Naive thymus-derived CD4-positive, alpha-beta T cell (primary cell): ENCODE measurements around the gene RSPO4. TPM values are rescaled to one million over a fixed set of nuclear protein-coding genes. Genes with fewer than 3 reads are reported as not detected.

ENCODE experiments used
- ATAC-seq: fragments of 150-1000 bp; cut with Tn5 transposase; 2 replicates; pipeline ENCODE4 v1.10.0; 2021; ENCODE audit warnings: mild to moderate bottlenecking, moderate library complexity
- CTCF ChIA-PET: fragments of 350-600 bp; sonication (Branson Sonifier 250); formaldehyde crosslinking; loops from one replicate; lab custom pipeline; 2021; ENCODE audit warnings: antibody characterized with exemption; lab: Charles Lee
- POLR2A ChIA-PET: fragments of 350-600 bp; sonication (Branson Sonifier 250); formaldehyde crosslinking; loops from one replicate; lab custom pipeline; 2021; ENCODE audit warnings: antibody characterized with exemption, inconsistent platforms; lab: Charles Lee
- DNase-seq, 9 donors: peaks; one replicate each; pipeline versions ENCODE4 v3.0.0 to v3.0.0-alpha.2; 2020 to 2022; ENCODE audit warnings: mixed read lengths in 1 of 9
- H3K27ac ChIP-seq: one replicate; pipeline ENCODE4 v1.7.0; 2013; ENCODE audit warnings: mild to moderate bottlenecking, low read depth, low read length, moderate library complexity
- H3K27me3 ChIP-seq, 2 donors: one replicate each; pipeline ENCODE4 v1.7.0; 2013; ENCODE audit warnings: low read length in 2 of 2, mild to moderate bottlenecking in 2 of 2, moderate library complexity in 2 of 2; ENCODE audit not compliant: control insufficient read depth in 2 of 2, insufficient read depth in 2 of 2
- H3K36me3 ChIP-seq, 3 experiments: 1 replicate in 2 of 3; 2 replicates in 1 of 3; pipeline ENCODE4 v1.7.0; 2013; ENCODE audit warnings: low read length in 3 of 3, mild to moderate bottlenecking in 3 of 3, moderate library complexity in 1 of 3; ENCODE audit not compliant: insufficient read depth in 3 of 3, control insufficient read depth in 2 of 3
- H3K4me1 ChIP-seq, 2 donors: one replicate each; pipeline ENCODE4 v1.7.0; 2013; ENCODE audit warnings: low read length in 2 of 2, mild to moderate bottlenecking in 2 of 2, moderate library complexity in 1 of 2; ENCODE audit not compliant: control insufficient read depth in 2 of 2, insufficient read depth in 2 of 2
- H3K4me3 ChIP-seq: 2 replicates; pipeline ENCODE4 v1.7.0; 2013; ENCODE audit warnings: mild to moderate bottlenecking, low read length
- H3K9me3 ChIP-seq, 3 experiments: 1 replicate in 2 of 3; 2 replicates in 1 of 3; pipeline ENCODE4 v1.7.0; 2013; ENCODE audit warnings: low read length in 3 of 3; ENCODE audit not compliant: control insufficient read depth in 2 of 3
- H3K27ac Mint-ChIP-seq, 9 donors: one replicate each; pipeline ENCODE4 v1.8.0; 2020 to 2022; ENCODE audit warnings: mixed read lengths in 9 of 9, mild to moderate bottlenecking in 8 of 9, moderate library complexity in 5 of 9, inconsistent platforms in 2 of 9
- H3K27me3 Mint-ChIP-seq, 5 donors: one replicate each; pipeline ENCODE4 v1.8.0; 2021 to 2022; ENCODE audit warnings: mixed read lengths in 5 of 5, mild to moderate bottlenecking in 1 of 5
- H3K36me3 Mint-ChIP-seq, 5 donors: one replicate each; pipeline ENCODE4 v1.8.0; 2020 to 2022; ENCODE audit warnings: mixed read lengths in 5 of 5, mild to moderate bottlenecking in 3 of 5, inconsistent platforms in 1 of 5
- H3K4me1 Mint-ChIP-seq, 7 donors: one replicate each; pipeline ENCODE4 v1.8.0; 2020 to 2022; ENCODE audit warnings: mixed read lengths in 7 of 7, mild to moderate bottlenecking in 3 of 7, inconsistent platforms in 1 of 7
- H3K4me3 Mint-ChIP-seq, 10 donors: one replicate each; pipeline ENCODE4 v1.8.0; 2020 to 2022; ENCODE audit warnings: mild to moderate bottlenecking in 10 of 10, mixed read lengths in 10 of 10, moderate library complexity in 6 of 10, inconsistent platforms in 2 of 10
- H3K9me3 Mint-ChIP-seq, 11 donors: one replicate each; pipeline ENCODE4 v1.8.0; 2020 to 2022; ENCODE audit warnings: mixed read lengths in 11 of 11, mild to moderate bottlenecking in 4 of 11, inconsistent platforms in 1 of 11, moderate library complexity in 1 of 11
- intact Hi-C, 2 donors: fragments of 100-400 bp; cut with micrococcal nuclease; formaldehyde crosslinking; loops; one replicate each; pipeline ENCODE4 v1.15.1; 2023
- polyA plus RNA-seq, 2 donors: library from polyadenylated mRNA; unstranded; fragments of 300-500 nt; fragmentation: Illumina TruSeq; gene quantifications; one replicate each; pipeline ENCODE4 v1.2.3, GENCODE V29; 2021
- total RNA-seq, 6 experiments: library from RNA in 5 of 6; stranded (reverse) in 5 of 6; gene quantifications; 1 replicate in 5 of 6; 2 replicates in 1 of 6; pipeline ENCODE4 v1.2.3 and lab custom pipeline; 2021 to 2026

Gene RSPO4
- total and polyA plus RNA-seq, 7 experiments from 2014 or later = 0.19 to 0.40 (median 0.23) TPM; not detected in 3

DNA sequence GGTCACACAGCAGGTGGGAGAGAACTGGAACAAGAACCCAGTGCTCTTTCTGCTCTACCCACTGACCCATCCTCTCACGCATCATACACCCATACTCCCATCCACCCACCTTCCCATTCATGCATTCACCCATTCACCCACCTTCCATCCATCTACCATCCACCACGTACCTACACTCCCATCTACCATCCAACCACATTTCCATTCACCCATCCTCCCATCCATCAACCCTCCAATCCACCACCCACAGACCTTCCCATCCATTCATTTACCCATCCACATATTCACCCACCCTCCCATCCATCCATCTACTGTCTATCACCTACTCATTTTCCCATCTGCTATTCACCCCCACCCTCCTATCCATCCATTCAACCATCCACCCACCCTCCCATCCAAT lies 17.2 kb upstream of the RSPO4 start:
- no peak for DNase-seq
- no peaks in the 10 kb centered on the region for H3K4me1 ChIP-seq
- CTCF ChIA-PET = no interaction called here
- Mint-ChIP-seq H3K4me1 (peaks cover 0 to 3% (median 0%) of the 10 kb centered on the region in 7 donors), H3K27ac (no peak overlapping the region), H3K4me3 (no peak overlapping the region), H3K36me3 (peaks cover 0 to 8% (median 0%) of the 10 kb centered on the region in 5 donors), H3K9me3 (peaks cover 0 to 3% (median 0%) of the 10 kb centered on the region in 11 donors), H3K27me3 (peaks cover 3 to 23% (median 5%) of the 10 kb centered on the region in 5 donors)
- POLR2A ChIA-PET = no interaction called here
- ATAC-seq = no peak
- intact Hi-C loops = no loop called here
- no peak overlapping the region for H3K27ac ChIP-seq
- H3K36me3 ChIP-seq = no peaks in the 10 kb centered on the region
- no peak overlapping the region for H3K4me3 ChIP-seq
- H3K27me3 ChIP-seq = no peaks in the 10 kb centered on the region
- H3K9me3 ChIP-seq = no peaks in the 10 kb centered on the region

DNA sequence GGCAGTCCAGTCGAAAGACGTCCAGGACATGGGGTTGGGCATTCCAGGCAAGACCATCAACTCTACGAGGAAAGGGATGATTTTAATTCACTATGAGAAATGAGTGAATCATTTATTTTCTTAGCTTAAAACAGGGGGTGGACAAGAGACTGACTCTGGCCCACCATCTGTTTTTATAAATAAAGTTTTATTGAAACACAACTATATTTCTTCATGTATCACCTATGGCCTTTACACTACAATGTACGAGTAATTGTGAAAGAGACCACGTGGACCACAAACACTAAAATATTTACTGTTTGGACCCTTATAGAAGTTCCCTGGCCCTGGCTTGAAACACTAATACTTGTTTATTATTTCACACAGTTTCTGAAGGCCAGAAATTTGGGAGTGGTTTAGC lies 15.6 kb upstream of the RSPO4 start:
- intact Hi-C loops = no loop called here
- no peak for ATAC-seq

DNA sequence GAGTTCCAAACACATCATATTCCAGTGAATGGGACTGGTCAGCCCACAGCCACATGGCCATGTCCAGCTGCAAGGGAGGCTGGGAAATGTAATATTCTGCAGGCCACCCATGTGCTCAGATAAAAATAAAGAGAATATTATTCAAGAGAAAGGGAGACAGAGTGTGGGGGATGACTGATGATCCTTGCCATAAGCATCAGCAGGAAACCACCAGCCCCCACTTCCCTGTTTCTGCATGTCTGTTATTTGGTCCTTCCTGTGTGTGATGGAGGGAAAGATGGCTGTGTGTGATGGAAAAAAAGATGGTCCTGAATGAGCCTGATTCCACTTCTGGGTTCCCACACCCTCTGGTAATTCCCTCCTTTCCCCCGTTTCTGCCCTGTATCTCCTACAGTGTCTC lies 13.1 kb upstream of the RSPO4 start:
- H3K27me3 Mint-ChIP-seq = peaks cover 0 to 25% (median 12%) of the 10 kb centered on the region in 5 donors
- intact Hi-C loops = no loop called here
- no peak overlapping the region for H3K27ac ChIP-seq
- ChIA-PET CTCF (no interaction called here), POLR2A (no interaction called here)
- H3K27me3 ChIP-seq = no peaks in the 10 kb centered on the region
- H3K4me3 Mint-ChIP-seq = no peak overlapping the region
- DNase-seq = no peak
- no peak overlapping the region for H3K4me3 ChIP-seq
- H3K27ac Mint-ChIP-seq = no peak overlapping the region
- H3K9me3 ChIP-seq = no peaks in the 10 kb centered on the region
- H3K4me1 Mint-ChIP-seq = peaks cover 0 to 3% (median 0%) of the 10 kb centered on the region in 7 donors
- peaks cover 0 to 3% (median 0%) of the 10 kb centered on the region in 11 donors for H3K9me3 Mint-ChIP-seq
- no peaks in the 10 kb centered on the region for H3K4me1 ChIP-seq
- no peaks in the 10 kb centered on the region for H3K36me3 ChIP-seq
- no peaks in the 10 kb centered on the region for H3K36me3 Mint-ChIP-seq
- no peak for ATAC-seq

More for the DNA sequence above, 15.6 kb upstream of the RSPO4 start:
- H3K4me1 Mint-ChIP-seq = peaks cover 0 to 3% (median 0%) of the 10 kb centered on the region in 7 donors
- H3K27ac Mint-ChIP-seq = no peak overlapping the region
- H3K36me3 Mint-ChIP-seq = peaks cover 0 to 8% (median 0%) of the 10 kb centered on the region in 5 donors
- POLR2A ChIA-PET = no interaction called here
- CTCF ChIA-PET = no interaction called here
- Histone ChIP-seq H3K27me3 (no peaks in the 10 kb centered on the region), H3K27ac (no peak overlapping the region), H3K4me3 (no peak overlapping the region), H3K4me1 (no peaks in the 10 kb centered on the region), H3K9me3 (no peaks in the 10 kb centered on the region), H3K36me3 (no peaks in the 10 kb centered on the region)
- peaks cover 3 to 29% (median 11%) of the 10 kb centered on the region in 5 donors for H3K27me3 Mint-ChIP-seq
- no peak overlapping the region for H3K4me3 Mint-ChIP-seq
- DNase-seq = no peak
- H3K9me3 Mint-ChIP-seq = peaks cover 0 to 3% (median 0%) of the 10 kb centered on the region in 11 donors

DNA sequence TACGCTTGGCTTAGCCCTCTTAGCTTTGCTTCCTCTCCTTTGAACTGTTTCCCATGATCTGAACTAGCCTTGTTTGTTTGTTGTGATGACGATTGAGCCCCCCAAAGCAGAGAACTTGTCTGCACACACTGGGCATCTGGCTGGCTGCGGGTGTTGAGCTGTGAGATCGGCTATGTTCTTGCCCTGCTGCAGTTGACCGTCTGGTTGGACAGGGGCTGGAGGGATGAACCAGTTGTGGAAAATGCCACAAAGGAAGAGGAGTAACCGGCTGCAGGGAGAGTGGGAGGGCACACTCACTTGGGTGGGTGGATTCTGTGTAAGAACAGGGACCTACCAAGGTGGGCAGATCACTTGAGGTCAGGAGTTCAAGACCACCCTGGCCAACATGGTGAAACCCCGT lies 12.4 kb upstream of the RSPO4 start:
- Histone ChIP-seq H3K4me1 (no peaks in the 10 kb centered on the region), H3K9me3 (no peaks in the 10 kb centered on the region), H3K4me3 (no peak overlapping the region), H3K27me3 (no peaks in the 10 kb centered on the region), H3K36me3 (no peaks in the 10 kb centered on the region), H3K27ac (no peak overlapping the region)
- H3K27ac Mint-ChIP-seq = no peak overlapping the region
- no peaks in the 10 kb centered on the region for H3K36me3 Mint-ChIP-seq
- intact Hi-C loops = no loop called here
- peaks cover 3 to 23% (median 13%) of the 10 kb centered on the region in 5 donors for H3K27me3 Mint-ChIP-seq
- no peak overlapping the region for H3K4me3 Mint-ChIP-seq
- peaks cover 0 to 3% (median 0%) of the 10 kb centered on the region in 7 donors for H3K4me1 Mint-ChIP-seq
- CTCF ChIA-PET = no interaction called here
- POLR2A ChIA-PET = no interaction called here
- ATAC-seq = no peak
- DNase-seq = no peak
- peaks cover 0 to 3% (median 0%) of the 10 kb centered on the region in 11 donors for H3K9me3 Mint-ChIP-seq

DNA sequence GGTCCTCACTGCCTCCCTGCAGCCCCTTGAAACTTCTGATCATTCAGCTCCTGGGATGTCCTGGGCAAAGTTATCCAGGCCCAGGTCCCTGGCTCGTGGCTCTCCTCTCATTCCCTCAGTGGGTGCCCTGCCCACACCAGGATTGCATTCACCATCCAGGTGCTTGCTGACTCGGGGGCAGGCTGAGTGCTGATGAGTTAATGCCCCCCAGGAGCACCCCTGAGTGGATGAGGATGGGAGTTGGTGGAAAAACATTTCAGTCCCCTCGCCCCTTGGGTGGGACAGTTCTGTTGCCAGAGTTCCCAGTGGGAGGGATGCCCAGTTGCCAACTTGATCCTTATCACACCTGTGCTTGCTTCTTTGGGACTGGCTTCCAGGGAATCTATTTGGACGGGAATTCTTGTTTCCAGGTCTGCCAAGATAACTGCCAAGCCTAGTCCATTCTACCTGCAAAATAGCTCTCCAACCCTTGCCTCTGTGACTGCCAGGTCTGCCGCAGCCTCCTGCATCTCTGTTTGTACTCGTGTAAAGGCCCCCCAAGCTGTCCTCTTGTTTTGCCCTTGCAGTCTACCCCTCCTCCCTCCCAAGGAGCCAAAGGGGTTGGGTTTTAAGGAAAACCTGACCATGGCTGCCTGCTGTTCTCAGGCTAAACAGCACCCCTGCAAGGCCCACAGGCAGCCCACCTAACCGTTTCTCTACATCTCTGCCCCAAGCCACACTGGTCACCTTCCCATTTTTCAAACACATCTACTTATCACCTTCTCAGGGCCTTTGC lies 11.6 kb upstream of the RSPO4 start:
- intact Hi-C loops = no loop called here
- no peak for DNase-seq
- H3K4me1 Mint-ChIP-seq = peaks cover 0 to 3% (median 0%) of the 10 kb centered on the region in 7 donors
- ChIA-PET CTCF (no interaction called here), POLR2A (no interaction called here)
- Histone ChIP-seq H3K4me1 (no peaks in the 10 kb centered on the region), H3K27me3 (no peaks in the 10 kb centered on the region), H3K27ac (no peak overlapping the region), H3K36me3 (no peaks in the 10 kb centered on the region), H3K4me3 (no peak overlapping the region), H3K9me3 (no peaks in the 10 kb centered on the region)
- no peaks in the 10 kb centered on the region for H3K36me3 Mint-ChIP-seq
- H3K4me3 Mint-ChIP-seq = no peak overlapping the region
- ATAC-seq = no peak
- peaks cover 8 to 28% (median 16%) of the 10 kb centered on the region in 5 donors for H3K27me3 Mint-ChIP-seq
- no peak overlapping the region for H3K27ac Mint-ChIP-seq
- H3K9me3 Mint-ChIP-seq = no peaks in the 10 kb centered on the region

DNA sequence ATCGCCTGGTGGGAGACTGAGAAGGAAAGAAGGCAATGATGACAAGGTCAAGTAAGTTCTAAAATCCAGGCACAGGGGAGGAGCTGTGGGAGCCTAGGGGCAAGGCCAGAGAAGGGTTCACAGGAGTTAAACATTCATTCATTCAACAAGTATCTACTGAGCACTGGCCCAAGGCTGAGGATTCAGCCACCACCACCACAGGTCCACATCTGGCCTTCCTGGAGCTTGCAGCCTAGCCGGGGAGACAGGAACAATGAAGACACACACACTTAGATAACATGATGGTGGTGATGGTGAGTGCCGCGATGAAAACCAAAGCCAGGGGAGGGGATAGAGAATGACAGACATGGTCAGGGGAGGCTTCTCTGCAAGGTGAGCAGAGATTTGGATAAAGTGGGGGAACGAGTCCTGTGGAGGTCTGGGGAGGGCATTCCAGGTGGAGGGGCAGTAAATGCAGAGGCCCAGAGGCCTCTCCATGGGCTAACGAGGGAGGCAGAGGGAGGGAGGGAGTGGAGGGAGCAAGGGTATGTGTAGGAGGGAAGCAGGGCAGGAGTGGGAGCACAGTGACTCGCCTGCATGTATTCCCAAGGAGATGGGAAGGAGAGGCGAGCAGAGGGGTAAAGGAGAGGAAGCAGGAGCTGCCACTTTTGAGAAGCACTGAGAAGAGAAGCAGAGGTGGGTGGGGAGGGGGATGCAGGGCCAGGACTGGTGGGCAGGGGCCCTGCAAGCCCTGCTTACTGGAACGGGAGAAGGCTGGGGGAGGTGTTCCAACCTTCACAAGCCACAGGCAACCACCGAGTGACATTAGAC lies 10.5 kb upstream of the RSPO4 start:
- Histone ChIP-seq H3K27me3 (no peaks in the 10 kb centered on the region), H3K9me3 (no peaks in the 10 kb centered on the region), H3K4me1 (no peaks in the 10 kb centered on the region), H3K36me3 (no peaks in the 10 kb centered on the region), H3K4me3 (no peak overlapping the region), H3K27ac (no peak overlapping the region)
- peaks cover 8 to 28% (median 12%) of the 10 kb centered on the region in 5 donors for H3K27me3 Mint-ChIP-seq
- intact Hi-C loops = no loop called here
- POLR2A ChIA-PET = interaction anchor here (0.7 kb wide), 1 partner anchor 25 kb away, joined by 3 read pairs; no protein-coding TSS in a partner anchor
- peaks cover 0 to 3% (median 0%) of the 10 kb centered on the region in 7 donors for H3K4me1 Mint-ChIP-seq
- H3K9me3 Mint-ChIP-seq = no peaks in the 10 kb centered on the region
- CTCF ChIA-PET = no interaction called here
- H3K36me3 Mint-ChIP-seq = no peaks in the 10 kb centered on the region
- DNase-seq = no peak
- no peak overlapping the region for H3K27ac Mint-ChIP-seq
- ATAC-seq = no peak
- H3K4me3 Mint-ChIP-seq = no peak overlapping the region
